HG03064 (cell line): ENCODE data around the gene CCR5AS.
"Not testable (repeated sequence)": the region's sequence is repeated elsewhere in the genome, so short reads cannot be mapped to it uniquely, and the experiment has no call there.

Experiments
- ATAC-seq: cut with Tn5 transposase; IDR thresholded peaks from one replicate; pipeline ENCODE4 v1.9.1; 2021; ENCODE audit warnings: low read depth; ENCODE audit not compliant: unreplicated experiment

CCR5AS gene

GRCh38 chr3:46360907-46361306 is 46.0 kb downstream of the CCR5AS start:
- no peak for ATAC-seq

- no peak for ATAC-seq
Measured at GRCh38 chr3:46359733-46360493, 47.0 kb downstream of the CCR5AS start.

- ATAC-seq = no peak
Measured at GRCh38 chr3:46358466-46358865, 48.4 kb downstream of the CCR5AS start.

GRCh38 chr3:46356909-46357308 is 50.0 kb downstream of the CCR5AS start:
- no peak for ATAC-seq

GRCh38 chr3:46356276-46356675 is 50.6 kb downstream of the CCR5AS start:
- no peak for ATAC-seq

GRCh38 chr3:46354984-46355383 is 51.9 kb downstream of the CCR5AS start:
- no peak for ATAC-seq

- ATAC-seq = no peak
Measured at GRCh38 chr3:46354478-46354877, 52.4 kb downstream of the CCR5AS start.

GRCh38 chr3:46353647-46354410 is 53.0 kb downstream of the CCR5AS start, which contains the start of gene CCR2:
Gene CCR2 (plus strand): TSS chr3:46354111. CDS start chr3:46357528, 3,417 bp downstream.
- ATAC-seq = no peak

- no peak for ATAC-seq
Measured at GRCh38 chr3:46353090-46353489, 53.8 kb downstream of the CCR5AS start.

GRCh38 chr3:46351646-46352045 is 55.2 kb downstream of the CCR5AS start:
- no peak for ATAC-seq

GRCh38 chr3:46350262-46350565 is 56.7 kb downstream of the CCR5AS start:
- no peak for ATAC-seq

GRCh38 chr3:46349484-46350261 is 57.2 kb downstream of the CCR5AS start:
- no peak for ATAC-seq

- no peak for ATAC-seq
Measured at GRCh38 chr3:46348823-46349482, 57.9 kb downstream of the CCR5AS start.

GRCh38 chr3:46344476-46344875 is 62.4 kb downstream of the CCR5AS start:
- ATAC-seq = no peak

GRCh38 chr3:46338840-46339239 is 68.0 kb downstream of the CCR5AS start:
- no peak for ATAC-seq

GRCh38 chr3:46337911-46338310 is 69.0 kb downstream of the CCR5AS start:
- no peak for ATAC-seq

- no peak for ATAC-seq
Measured at GRCh38 chr3:46335541-46335940, 71.3 kb downstream of the CCR5AS start.

- no peak for ATAC-seq
Measured at GRCh38 chr3:46334741-46335478, 72.0 kb downstream of the CCR5AS start.

GRCh38 chr3:46330676-46331075 is 76.2 kb downstream of the CCR5AS start:
- ATAC-seq = not testable (repeated sequence)
